Measurements from ENCODE around the gene NELFCD.

- TF ChIP-seq CTCF (IDR thresholded peaks at IDR 0.05) (peak; percentile 6; the same call in 1 of the 2 replicates), GATA2 (CRISPR knock-in tag; IDR thresholded peaks at IDR 0.05) (no peak), NFIC (IDR thresholded peaks at IDR 0.05; ENCODE audit: borderline replicate concordance) (no peak), SMC3 (IDR thresholded peaks at IDR 0.05; ENCODE audit: low read depth, low read length) (no peak)
- TF ChIP-seq, protein P1, sequence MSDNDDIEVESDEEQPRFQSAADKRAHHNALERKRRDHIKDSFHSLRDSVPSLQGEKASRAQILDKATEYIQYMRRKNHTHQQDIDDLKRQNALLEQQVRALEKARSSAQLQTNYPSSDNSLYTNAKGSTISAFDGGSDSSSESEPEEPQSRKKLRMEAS (IDR thresholded peaks at IDR 0.05; ENCODE audit: low read depth), result peak; percentile 43
Observed at GRCh38 chr20:59042151-59042795, 61.2 kb downstream of the NELFCD start, which contains the start of gene PRELID3B.

Measured in SK-N-SH (cell line).